HG02623 (cell line): ENCODE results near the gene NUP58.
A peak's percentile ranks its signal among the peaks of the same experiment; 100 is the strongest.

Source experiments
- ATAC-seq: cut with Tn5 transposase; IDR thresholded peaks from one replicate; pipeline ENCODE4 v1.9.1; 2021; ENCODE audit warnings: moderate library complexity; ENCODE audit not compliant: unreplicated experiment

NUP58 gene, protein sequence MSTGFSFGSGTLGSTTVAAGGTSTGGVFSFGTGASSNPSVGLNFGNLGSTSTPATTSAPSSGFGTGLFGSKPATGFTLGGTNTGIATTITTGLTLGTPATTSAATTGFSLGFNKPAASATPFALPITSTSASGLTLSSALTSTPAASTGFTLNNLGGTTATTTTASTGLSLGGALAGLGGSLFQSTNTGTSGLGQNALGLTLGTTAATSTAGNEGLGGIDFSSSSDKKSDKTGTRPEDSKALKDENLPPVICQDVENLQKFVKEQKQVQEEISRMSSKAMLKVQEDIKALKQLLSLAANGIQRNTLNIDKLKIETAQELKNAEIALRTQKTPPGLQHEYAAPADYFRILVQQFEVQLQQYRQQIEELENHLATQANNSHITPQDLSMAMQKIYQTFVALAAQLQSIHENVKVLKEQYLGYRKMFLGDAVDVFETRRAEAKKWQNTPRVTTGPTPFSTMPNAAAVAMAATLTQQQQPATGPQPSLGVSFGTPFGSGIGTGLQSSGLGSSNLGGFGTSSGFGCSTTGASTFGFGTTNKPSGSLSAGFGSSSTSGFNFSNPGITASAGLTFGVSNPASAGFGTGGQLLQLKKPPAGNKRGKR

DNA sequence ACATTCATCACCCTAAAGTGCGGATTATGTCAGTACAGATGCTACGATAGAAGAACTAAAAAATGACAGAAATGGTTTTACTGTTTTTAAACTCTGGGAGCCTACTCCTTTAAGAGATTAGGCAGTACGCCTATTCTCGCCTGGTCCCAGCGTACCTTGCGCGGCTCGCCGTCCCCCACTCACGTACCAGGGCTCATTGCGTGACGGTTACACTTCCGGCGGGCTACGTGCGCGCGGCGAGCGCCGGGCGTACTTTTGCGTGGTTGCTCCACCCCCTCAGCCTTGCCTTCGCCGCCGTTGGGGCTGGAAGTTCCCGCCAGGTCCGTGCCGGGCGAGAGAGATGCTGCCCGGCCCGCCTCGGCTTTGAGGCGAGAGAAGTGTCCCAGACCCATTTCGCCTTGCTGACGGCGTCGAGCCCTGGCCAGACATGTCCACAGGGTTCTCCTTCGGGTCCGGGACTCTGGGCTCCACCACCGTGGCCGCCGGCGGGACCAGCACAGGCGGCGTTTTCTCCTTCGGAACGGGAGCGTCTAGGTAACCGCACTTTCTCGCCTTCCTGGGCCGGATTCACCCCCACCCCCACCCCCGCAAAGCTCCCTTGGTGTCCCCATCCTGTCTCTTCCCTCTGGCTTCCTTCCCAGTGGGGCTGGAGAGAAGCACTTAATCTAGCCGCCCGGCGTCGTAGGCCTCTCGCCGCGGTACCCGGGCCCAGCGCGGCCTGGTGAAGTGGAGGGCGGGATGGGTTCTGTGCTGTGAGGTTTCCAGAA lies at the start of gene NUP58:
Gene NUP58, plus strand, starts transcription at position 279 of the 767 bp plus-strand sequence. Its CDS starts 149 bp downstream, at position 428.
- ATAC-seq, result peak; percentile 98

DNA sequence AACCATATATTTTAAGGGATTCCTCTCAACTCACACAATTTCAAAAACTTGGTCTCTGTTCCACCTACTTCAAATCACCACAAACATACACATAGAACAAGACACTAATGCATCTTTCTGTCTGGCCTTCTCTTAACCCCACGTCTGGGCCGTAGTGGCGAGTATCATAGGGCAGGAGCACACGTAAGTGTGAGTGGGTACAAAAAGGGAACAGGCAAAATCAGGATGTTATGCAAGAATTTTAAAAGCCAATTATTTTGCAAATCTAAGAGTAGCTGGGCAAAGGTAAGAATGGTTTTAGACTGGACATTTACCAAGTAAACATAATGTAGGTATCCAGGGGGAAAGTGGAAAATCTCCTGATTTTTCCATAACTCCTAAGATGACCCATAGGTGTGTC lies 49.2 kb upstream of the NUP58 start:
- ATAC-seq, result no peak

DNA sequence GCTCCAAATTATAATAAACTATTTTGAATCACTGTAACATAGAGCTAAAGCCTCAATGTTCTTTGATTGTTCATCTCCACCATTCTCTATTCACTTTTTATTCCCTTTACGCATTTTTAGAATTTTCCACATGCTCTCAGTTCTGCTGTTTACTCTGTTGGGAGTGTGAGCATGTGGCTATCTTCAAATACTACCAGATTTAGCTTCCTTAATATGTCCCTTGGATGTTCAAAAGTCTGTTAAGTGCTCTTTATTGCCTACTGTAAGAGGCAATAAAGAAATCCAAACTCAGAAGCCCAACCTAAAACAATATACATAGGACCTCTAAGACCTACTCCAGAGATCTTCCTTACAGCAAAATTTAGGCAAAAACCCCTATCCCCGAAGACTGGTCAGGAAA lies 48.7 kb upstream of the NUP58 start:
- no peak for ATAC-seq

DNA sequence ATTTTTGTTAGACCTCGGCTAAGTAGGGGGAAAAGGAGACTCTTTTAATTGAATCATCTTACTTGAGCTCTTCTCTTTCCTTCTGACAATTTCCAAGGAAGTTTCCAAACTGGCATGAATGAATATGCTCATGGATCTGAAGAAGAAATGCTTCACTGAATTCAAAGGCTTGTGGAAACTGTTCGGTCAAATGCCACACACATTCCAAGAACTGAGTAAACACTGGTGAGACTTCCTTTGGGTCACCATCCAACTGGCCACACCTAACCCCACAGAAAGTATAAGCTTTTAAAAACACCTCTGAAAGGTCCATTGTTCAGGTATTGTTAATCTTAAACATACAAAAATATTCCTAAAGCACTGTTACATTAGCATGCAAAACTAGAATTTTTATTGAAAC lies 47.7 kb upstream of the NUP58 start:
- no peak for ATAC-seq

DNA sequence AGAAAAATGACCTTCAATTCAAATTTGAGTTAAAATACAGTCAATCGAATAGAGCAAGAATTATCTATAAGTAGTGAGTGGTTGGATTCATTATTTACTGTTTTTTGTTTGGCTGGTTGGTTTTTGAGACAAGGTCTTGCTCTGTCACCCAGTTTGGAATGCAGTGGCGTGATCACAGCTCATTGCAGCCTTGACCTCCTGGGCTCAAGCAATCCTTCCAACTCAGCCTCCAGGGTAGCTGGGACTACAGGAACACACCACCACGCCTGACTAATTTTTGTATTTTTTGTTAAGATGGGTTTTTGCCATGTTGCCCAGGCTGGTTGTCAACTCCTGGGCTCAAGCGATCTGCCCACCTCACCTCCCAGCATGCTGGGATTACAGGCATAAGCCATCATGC lies 39.2 kb upstream of the NUP58 start:
- ATAC-seq, result no peak

DNA sequence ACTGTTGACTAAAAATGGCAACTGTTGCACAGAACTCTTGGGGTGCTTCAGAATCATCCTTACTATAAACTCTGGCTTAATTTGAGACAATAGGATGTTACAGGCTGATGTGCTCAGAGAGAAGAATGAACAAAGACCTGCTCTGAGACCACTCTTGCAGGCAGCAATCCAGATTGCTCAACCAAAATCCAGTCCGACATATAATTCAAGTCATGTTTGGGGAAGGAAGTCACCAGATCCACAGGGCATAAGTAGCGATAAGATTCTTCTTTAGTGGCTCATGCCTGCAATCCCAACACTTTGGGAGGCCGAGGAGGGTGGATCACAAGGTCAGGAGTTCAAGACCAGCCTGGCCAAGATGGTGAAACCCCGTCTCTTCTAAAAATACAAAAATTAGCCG lies 34.7 kb upstream of the NUP58 start:
- no peak for ATAC-seq

DNA sequence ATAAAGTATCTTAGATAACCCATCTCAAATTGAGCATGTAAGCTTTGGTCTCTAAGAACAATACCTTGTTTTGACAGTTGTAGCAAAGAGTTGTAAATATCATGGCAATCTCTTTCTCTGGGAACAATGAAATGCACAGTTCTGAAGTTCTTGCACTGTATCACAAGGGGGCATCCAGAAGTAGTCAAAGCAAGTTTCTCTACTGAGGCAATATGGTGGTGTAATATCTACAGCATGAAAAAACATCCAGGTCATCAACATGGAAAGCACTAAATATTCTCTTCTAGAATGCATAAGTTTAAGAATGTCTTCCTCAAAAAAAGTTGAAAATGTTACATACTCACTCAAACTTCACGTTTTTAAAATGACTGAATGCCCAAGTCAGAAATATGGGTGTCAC lies 33.7 kb upstream of the NUP58 start:
- no peak for ATAC-seq

DNA sequence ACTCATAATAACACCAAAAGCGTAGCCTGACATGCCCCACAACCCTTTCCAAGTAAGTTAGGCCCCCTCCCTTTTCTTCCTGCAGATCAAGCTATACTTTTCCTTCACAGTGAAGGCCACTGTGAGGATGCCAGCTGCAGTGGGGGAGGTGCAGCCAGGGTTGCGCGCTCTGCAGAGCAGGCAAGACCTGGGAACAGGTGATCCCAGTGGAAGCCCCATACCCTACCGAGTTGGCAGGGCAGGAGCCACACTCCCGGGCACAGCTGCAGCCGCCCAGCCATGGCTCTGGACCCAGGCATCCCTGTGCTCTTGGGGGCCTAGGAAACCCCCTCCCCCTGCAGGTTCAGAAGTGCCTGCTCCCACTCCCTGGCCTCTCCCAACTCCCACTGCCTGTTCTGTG lies 32.9 kb upstream of the NUP58 start:
- no peak for ATAC-seq

DNA sequence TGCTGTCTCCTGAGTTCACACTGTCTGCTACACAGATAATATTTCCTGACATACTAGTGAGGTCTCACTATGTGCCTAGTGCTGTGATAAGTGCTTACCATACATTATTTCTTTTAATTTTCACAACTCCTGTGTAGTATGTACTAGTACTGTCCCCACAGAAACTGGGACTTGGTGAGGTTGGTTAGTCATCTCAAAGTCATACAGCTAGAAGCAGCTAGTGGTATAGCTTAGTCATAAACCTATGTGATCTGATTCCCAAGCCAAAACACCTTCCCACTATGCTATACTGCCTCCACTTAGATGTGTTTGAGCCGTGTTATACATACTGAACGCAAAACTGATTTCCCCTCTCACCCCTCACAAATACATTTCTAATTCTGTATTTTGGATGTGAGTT lies 24.7 kb upstream of the NUP58 start:
- ATAC-seq, result no peak

DNA sequence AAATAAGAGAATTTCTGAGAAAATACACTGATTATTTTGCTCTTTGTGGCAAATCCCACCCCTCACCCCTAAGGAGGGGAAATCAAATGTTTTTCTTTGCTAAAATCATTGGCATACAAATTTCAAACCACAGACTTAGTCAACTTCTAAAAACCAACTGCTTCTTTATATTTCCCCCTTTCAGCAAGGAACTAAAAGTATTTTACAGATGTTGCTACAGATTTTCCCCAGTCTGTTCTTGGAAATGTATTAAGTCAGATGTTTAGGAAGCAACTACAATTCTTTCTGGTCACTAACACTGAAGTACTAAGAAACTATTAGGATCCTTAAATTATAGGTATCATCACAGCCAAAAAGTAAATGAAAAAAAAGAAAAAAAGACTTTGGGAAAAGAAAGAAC lies 21.0 kb upstream of the NUP58 start:
- no peak for ATAC-seq

DNA sequence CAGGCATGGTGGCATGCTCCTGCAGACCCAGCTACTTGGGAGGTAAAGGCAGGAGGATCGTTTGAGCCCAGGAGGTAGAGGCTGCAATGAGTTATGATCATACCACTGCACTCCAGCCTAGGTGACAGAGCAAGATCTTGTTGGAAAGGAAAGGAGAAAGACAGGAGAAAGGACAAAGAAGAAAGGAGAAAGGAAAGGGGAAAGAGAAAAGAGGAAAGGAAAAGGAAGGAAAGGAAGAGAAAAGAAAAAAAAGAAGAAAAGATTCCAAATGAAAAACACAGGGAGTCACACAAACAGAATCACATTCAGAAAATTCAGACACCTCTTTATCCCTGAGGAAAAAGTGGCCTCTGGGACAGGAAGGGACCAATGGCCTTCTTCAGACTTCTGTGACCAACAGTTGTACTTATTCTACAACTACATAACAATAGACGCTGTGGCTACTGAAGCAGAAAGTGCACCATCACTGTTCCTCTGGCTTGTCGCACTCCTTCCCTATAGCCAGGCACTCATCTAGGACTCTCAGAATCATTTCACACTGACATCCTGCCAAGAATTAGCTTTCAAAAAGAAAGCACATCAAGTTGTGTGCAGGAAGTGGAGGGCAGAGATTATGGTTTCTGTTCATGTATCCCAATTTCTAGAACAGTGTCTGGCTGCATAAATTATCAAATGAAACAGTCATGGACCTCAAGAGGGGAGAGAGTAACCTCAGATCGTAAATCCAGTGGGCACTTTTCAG lies 20.1 kb upstream of the NUP58 start:
- ATAC-seq, result peak; percentile 67

DNA sequence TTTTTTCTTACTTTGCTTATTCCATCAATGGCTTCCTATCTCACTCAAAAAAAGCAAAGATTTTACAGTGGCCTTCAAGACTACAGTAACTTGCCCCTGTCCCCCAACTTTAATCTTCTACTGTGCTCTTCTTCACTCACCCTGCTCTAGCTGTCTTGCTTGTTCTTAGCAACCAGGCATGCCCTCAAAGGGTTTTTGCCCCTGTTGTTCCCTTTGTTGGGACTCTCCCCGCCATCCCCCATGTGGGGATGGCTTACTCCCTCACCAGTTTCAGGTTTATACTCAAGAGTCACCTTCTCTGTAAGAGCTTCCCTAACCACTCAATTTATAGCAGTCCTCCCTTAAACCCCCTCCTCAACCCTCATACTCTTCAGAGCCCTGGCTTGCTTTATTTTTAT lies 19.5 kb upstream of the NUP58 start:
- ATAC-seq, result peak; percentile 19

DNA sequence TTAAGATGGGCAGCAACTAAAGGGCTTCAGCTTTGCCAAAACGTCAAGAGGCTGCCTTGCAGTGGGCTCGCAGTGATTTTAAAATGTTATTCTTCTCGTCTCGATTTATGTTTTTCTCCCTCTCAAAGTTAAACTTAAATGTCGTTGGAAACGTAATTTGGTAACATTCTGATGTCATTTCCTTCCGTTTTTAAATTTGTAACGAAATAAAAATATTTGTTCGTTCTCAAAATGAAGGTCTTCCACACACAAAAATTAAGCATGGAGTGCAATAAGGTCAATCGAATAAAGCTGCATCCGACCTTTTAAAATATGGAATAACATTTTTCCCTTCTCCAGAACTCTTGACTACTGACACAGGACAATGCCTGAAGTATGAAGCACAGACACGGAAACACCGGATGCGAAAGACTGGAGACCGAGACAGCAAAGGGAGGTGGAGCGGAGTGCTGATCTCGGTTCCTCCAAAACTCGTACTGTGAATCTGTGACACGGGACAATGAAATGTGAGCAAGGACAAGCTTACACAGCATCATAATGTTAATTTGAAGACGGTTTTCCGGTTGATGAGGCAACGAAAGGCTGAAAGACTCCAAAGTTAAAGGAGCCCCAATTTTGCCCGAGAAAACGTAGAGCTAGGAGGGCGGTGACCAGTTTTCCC lies 15.0 kb upstream of the NUP58 start:
- ATAC-seq, result peak; percentile 12

DNA sequence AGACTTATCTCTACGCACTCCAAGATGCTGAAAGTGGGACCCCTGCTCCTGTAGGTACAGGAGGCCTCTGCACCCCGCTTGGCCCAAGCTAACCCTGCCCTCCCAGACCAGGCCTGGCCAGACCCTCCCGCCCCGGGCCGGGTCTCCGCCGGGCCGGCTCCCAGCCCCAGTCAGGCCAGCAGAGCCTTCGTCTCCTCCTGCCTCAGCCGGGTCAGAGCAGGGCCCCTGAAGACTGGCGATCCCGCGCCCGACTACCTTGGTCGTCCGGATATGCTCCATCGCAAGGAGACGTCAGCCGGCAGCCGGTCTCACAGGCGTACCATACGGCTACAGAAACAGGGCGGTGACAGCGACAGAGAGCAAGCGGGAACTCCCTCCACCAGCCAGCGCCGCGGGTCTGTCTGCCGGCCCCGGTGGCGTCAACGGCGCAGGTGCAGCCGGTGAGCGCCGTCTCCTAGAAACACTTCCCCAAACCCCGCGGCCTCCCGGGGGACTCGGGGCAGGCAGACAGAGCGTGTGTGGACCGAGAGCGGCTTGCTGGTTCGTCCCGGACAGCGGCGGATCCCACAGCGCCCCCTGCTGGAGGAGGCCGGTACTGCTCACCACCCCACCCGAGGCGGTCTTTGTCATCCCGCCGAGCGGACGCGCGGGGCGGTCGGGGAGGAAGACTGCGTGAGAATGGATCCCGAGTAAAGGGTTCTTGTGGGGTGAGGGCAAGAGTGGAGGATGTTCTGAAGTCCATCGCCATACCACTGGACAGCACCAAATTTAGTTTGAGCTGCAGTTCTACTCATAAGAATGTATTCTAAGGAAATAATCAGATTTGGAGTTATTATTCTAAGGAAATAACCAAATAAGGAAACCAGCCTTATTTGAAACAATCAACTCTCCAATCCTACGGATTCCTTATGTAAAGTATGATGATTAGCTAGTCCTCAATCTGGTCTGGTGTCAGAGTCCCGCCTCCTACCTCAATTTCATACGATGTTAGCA lies 14.2 kb upstream of the NUP58 start, which contains the start of gene MTMR6:
Gene MTMR6, minus strand, starts transcription at position 520 of the 993 bp plus-strand sequence. Its CDS starts 241 bp downstream, at position 279.
- ATAC-seq, result peak; percentile 97

DNA sequence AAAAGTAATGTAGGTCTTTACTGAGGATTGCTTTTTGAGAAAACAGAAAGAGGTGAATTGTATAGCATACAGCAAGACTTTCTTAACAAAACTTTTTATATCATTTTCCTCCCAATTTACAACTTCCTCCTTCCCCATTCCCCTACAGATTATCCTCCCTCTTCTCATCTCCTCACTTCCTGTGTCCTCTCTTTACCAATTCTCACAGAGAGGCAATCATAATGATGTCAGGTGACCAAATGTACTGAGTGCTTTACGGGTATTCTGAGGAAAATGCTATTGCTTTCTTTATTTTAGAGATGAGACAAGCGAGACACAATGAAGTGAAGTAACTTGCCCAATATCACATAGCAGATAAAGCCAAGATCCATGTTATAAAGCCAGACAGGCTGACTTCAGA lies 12.5 kb upstream of the NUP58 start:
- ATAC-seq, result no peak

DNA sequence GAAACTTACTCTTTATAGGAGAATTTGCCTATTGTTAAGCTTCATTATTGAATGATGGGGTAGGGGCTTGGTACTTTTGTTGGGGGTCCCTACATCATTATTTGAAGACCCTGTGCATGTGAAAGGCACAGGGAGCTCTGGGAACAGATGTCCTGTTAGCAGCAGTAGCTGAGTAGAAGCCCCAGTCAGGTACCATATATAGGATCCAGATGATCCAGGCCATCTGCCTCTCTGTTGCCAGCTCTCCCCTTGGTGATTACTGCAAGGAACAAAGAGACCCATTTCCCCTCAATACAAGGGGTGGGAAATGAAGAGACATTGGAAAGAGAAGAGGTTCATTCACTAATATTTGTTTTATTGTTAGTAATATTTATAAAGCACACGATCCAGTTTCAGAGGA lies 9.7 kb upstream of the NUP58 start:
- ATAC-seq, result no peak

DNA sequence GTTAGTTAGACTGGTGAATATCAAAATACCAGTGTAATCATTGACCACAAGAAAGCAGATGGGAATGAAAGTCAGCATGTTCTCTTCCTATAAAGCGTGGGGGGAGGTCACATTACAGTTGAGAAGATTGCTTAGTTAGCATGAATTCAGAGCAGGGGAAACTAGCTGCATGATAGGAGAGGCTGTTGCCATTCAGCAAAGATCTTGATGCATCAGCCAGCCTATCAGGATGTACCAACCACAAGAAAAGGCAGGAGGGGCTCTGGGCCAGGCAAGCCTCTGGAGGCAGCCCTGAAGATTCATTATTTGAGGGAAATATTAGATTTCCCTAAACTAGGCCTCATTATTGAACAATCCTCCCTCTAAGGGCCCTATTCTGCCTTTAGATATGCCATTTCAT lies 9.1 kb upstream of the NUP58 start:
- ATAC-seq, result no peak

DNA sequence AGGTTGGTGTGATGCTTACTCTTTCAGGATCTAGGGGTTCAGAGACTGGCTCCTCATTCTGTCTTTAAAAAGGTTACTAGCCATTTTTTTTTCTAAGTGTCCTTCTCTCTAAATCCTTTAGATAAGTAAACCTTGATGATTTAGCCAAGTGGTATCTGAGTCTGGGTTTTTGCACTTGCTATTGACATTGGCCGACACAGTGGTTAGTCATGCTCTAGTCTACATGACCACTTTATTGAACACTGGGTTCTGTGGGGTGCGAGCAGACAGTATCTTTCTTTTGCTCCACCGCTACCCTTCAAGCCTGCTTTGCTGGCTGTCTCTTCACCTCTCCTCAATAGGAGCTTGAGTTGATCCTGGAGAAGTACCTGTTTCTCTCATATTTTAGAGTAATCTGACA lies 6.2 kb upstream of the NUP58 start:
- ATAC-seq, result no peak

DNA sequence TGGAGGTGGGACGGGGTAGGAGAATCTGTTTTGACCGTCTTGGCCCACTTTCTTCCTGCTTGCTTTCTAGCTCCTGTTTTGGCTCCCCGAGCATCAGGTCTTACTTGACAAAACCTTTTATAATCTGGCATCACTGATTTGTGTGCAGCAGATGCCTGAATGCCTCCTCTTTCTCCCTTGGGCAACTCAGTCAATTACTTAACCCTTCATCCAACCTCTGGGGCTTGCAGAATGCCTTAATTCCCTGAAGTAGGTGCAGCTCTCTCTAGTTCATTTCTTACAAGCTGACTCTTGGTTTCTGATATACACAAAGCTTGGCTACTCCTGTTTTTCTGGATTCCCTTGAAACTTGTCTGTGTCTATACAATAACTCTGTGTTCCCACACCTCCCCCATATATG lies 5.7 kb upstream of the NUP58 start:
- no peak for ATAC-seq
